ENCODE measurements around the gene KL. TPM values are rescaled to one million over a fixed set of nuclear protein-coding genes. Genes with fewer than 3 reads are reported as not detected.

Gene KL
- polyA plus RNA-seq, 2 of the 4 experiments (the other 2 are of a cell fraction) = 0.01 TPM; not detected in 1

- TF ChIP-seq RCOR1 (IDR thresholded peaks at IDR 0.05; ENCODE audit: low read depth, low read length) (no peak), FOSL2 (IDR thresholded peaks at IDR 0.05) (no peak), FOSL2 (CRISPR knock-in tag; IDR thresholded peaks at IDR 0.05) (no peak), MYC (IDR thresholded peaks at IDR 0.05; ENCODE audit: borderline replicate concordance, low read length) (no peak), NFE2L2 (conservative IDR thresholded peaks at IDR 0.05; ENCODE audit: low read length) (no peak), NPAS2 (CRISPR knock-in tag; IDR thresholded peaks at IDR 0.05; ENCODE audit: borderline replicate concordance) (no peak), RNF2 (IDR thresholded peaks at IDR 0.05; ENCODE audit: borderline replicate concordance, low read depth) (no peak), CBX8 (IDR thresholded peaks at IDR 0.05) (no peak), FOSB (CRISPR knock-in tag; IDR thresholded peaks at IDR 0.05) (no peak), MAFK (IDR thresholded peaks at IDR 0.05; ENCODE audit: partially characterized antibody) (no peak), RAD21 (conservative IDR thresholded peaks at IDR 0.05 in 1 of 2, IDR thresholded peaks at IDR 0.05 in 1 of 2) (no peak), HOXB13 (CRISPR knock-in tag; IDR thresholded peaks at IDR 0.05; ENCODE audit: low read depth) (no peak), NR3C1 (IDR thresholded peaks at IDR 0.05) (no peak)
- Histone ChIP-seq H3K27ac (no peak overlapping the region), H3K4me1 (no peaks in the 10 kb centered on the region), H3K4me2 (no peak overlapping the region), H3K4me3 (no peak overlapping the region), H3K9me3 (no peaks in the 10 kb centered on the region; the same call in 2 of the 3 replicates)
- 55% methylated on average over 3 of the region's 3 CpGs for WGBS (ENCODE audit: missing lambda C conversion rate)
- ChIA-PET POLR2A (no interaction called here), CTCF (no interaction called here)
- no peak for FAIRE-seq
- no peak for DNase-seq (ENCODE audit: low read depth in 1 of 2, low spot score in 1 of 2)
- ATAC-seq = no peak
Observed at GRCh38 chr13:33099860-33100259, 83.6 kb downstream of the KL start.

GRCh38 chr13:33100886-33101285 is 84.7 kb downstream of the KL start:
- TF ChIP-seq MAFK (IDR thresholded peaks at IDR 0.05; ENCODE audit: partially characterized antibody) = no peak
- TF ChIP-seq PBX3 (IDR thresholded peaks at IDR 0.05) = no peak
- TF ChIP-seq CEBPB (IDR thresholded peaks at IDR 0.05) = no peak
- TF ChIP-seq MAX (IDR thresholded peaks at IDR 0.05) = no peak
- no peak for TF ChIP-seq MYC (IDR thresholded peaks at IDR 0.05; ENCODE audit: borderline replicate concordance, low read length)
- TF ChIP-seq KDM1A (IDR thresholded peaks at IDR 0.05; ENCODE audit: low read depth) = no peak
- no peak for TF ChIP-seq TP53 (CRISPR knock-in tag; IDR thresholded peaks at IDR 0.05)
- no peak for TF ChIP-seq ZSCAN20 (CRISPR knock-in tag; IDR thresholded peaks at IDR 0.05)
- no peak for TF ChIP-seq ZFP36 (IDR thresholded peaks at IDR 0.05; ENCODE audit: borderline replicate concordance, partially characterized antibody)
- TF ChIP-seq CHD4 (IDR thresholded peaks at IDR 0.05; ENCODE audit: borderline replicate concordance) = no peak
- TF ChIP-seq USF2 (IDR thresholded peaks at IDR 0.05) = no peak
- TF ChIP-seq FOSB (CRISPR knock-in tag; IDR thresholded peaks at IDR 0.05) = no peak
- no peak for TF ChIP-seq EP300 (IDR thresholded peaks at IDR 0.05)
- TF ChIP-seq HEYL (CRISPR knock-in tag; IDR thresholded peaks at IDR 0.05) = no peak
- no peak for TF ChIP-seq POLR2A (IDR thresholded peaks at IDR 0.05; ENCODE audit: low read length)
- TF ChIP-seq FOXS1 (CRISPR knock-in tag; IDR thresholded peaks at IDR 0.05) = no peak
- CTCF ChIA-PET = interaction anchor here (1.4 kb wide), 1 partner anchor 11 kb away, joined by 5 read pairs; no protein-coding TSS in a partner anchor
- DNase-seq (ENCODE audit: low read depth in 1 of 2, low spot score in 1 of 2) (no peak), ATAC-seq (no peak), FAIRE-seq (no peak)
- no peaks in the 10 kb centered on the region; the same call in 2 of the 3 replicates for H3K9me3 ChIP-seq
- no peak overlapping the region for H3K4me3 ChIP-seq
- H3K4me2 ChIP-seq = no peak overlapping the region
- no peak overlapping the region for H3K27ac ChIP-seq
- no peaks in the 10 kb centered on the region for H3K4me1 ChIP-seq
- WGBS (ENCODE audit: missing lambda C conversion rate) = 89% methylated on average over 3 of the region's 3 CpGs
- POLR2A ChIA-PET = no interaction called here

Measured in A549 (cell line).